ENCODE results near the gene FRMD4A.
"Not testable (repeated sequence)": the region's sequence is repeated elsewhere in the genome, so short reads cannot be mapped to it uniquely, and the experiment has no call there.

The FRMD4A gene

GRCh38 chr10:14146025-14146424, 184.7 kb downstream of the FRMD4A start:
- no peak for TF ChIP-seq CTCF (IDR thresholded peaks at IDR 0.05; ENCODE audit: insufficient read depth, low read depth, low read length, missing control alignments)

DNA sequence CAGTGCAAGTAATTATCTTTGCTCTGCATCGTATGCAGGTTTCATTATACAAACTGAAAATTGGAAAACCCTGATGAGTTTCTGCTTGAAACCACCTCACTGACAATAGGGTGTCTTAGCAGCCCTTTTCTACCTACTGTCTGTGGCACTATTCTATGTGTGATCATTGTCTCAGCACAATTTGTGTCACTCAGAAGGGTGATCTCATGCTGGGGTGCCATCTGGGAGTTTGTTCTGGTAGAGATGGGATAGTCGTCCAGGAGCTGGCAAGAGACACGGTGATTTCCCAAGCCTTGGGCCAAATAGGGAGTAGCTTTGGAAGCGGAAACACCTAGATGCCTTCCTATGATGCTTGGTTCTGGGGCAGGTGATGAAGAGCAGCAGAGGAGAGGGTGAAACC, 186.3 kb downstream of the FRMD4A start:
- no peak for TF ChIP-seq CTCF (IDR thresholded peaks at IDR 0.05; ENCODE audit: insufficient read depth, low read depth, low read length, missing control alignments)
- DNase-seq (ENCODE audit: low read depth) = no peak
- no peak overlapping the region for H3K4me3 ChIP-seq (ENCODE audit: low read length)

More at GRCh38 chr10:14146025-14146424, 184.7 kb downstream of the FRMD4A start:
- H3K4me3 ChIP-seq (ENCODE audit: low read length) = no peak overlapping the region
- DNase-seq (ENCODE audit: low read depth) = peak; percentile 36

- no peak for DNase-seq (ENCODE audit: low read depth)
- no peak for TF ChIP-seq CTCF (IDR thresholded peaks at IDR 0.05; ENCODE audit: insufficient read depth, low read depth, low read length, missing control alignments)
Observed at GRCh38 chr10:14142606-14143250, 188.0 kb downstream of the FRMD4A start.

GRCh38 chr10:14141283-14141682, 189.4 kb downstream of the FRMD4A start:
- no peak for DNase-seq (ENCODE audit: low read depth)
- no peak for TF ChIP-seq CTCF (IDR thresholded peaks at IDR 0.05; ENCODE audit: insufficient read depth, low read depth, low read length, missing control alignments)
- H3K4me3 ChIP-seq (ENCODE audit: low read length) = no peak overlapping the region

More at GRCh38 chr10:14142606-14143250, 188.0 kb downstream of the FRMD4A start:
- H3K4me3 ChIP-seq (ENCODE audit: low read length) = no peak overlapping the region

DNA sequence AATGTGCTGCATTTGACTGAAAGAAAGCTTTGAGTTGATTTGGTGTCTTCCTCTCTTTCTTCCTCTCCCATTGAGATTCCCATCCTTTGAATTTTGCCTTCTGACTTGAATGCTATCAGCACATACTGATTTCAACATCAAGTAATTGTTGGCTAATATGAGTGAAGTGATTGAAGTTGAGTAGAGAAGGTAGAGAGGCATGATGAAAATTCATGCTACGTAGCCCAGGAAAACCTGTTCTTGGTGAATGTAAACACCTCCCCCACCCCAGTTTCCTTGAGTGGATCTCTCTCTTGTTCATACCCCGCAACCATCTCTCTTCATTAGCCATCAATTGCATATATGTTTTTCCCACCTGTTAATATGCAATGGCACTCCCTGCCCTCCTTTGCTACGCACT, 193.3 kb downstream of the FRMD4A start:
- no peak for DNase-seq (ENCODE audit: low read depth)
- no peak for TF ChIP-seq CTCF (IDR thresholded peaks at IDR 0.05; ENCODE audit: insufficient read depth, low read depth, low read length, missing control alignments)
- no peak overlapping the region for H3K4me3 ChIP-seq (ENCODE audit: low read length)

- H3K4me3 ChIP-seq (ENCODE audit: low read length); DNase-seq (ENCODE audit: low read depth): not testable (repeated sequence)
Observed at GRCh38 chr10:14135196-14135595, 195.5 kb downstream of the FRMD4A start.

GRCh38 chr10:14134275-14134674, 196.4 kb downstream of the FRMD4A start:
- TF ChIP-seq CTCF (IDR thresholded peaks at IDR 0.05; ENCODE audit: insufficient read depth, low read depth, low read length, missing control alignments) = no peak
- no peak for DNase-seq (ENCODE audit: low read depth)
- H3K4me3 ChIP-seq (ENCODE audit: low read length) = no peak overlapping the region

Measured in epithelial cell of esophagus (primary cell).